SK-N-MC (cell line): ENCODE data around the gene SLC26A11.
"Not testable (repeated sequence)": the region's sequence is repeated elsewhere in the genome, so short reads cannot be mapped to it uniquely, and the experiment has no call there.

Experiments used
- DNase-seq: peaks from one replicate; pipeline ENCODE4 v3.0.0-alpha.2; 2011; ENCODE audit warnings: low read depth, low spot score
- H3K27ac ChIP-seq: fragments of 200-600 bp; sonication (generic); 2 replicates; pipeline ENCODE4 v1.5.1; 2016; ENCODE audit warnings: mixed run types
- H3K36me3 ChIP-seq: fragments of 200-600 bp; sonication (generic); 2 replicates; pipeline ENCODE4 v1.6.1; 2017; ENCODE audit warnings: antibody characterized with exemption, low read length, mixed read lengths; ENCODE audit not compliant: insufficient read depth
- H3K4me3 ChIP-seq: fragments of 200-600 bp; sonication (generic); 2 replicates; pipeline ENCODE4 v1.5.1; 2016
- H3K9ac ChIP-seq: fragments of 200-600 bp; sonication (generic); 2 replicates; pipeline ENCODE4 v1.8.0; 2017; ENCODE audit warnings: mixed run types, mixed read lengths; ENCODE audit not compliant: insufficient read length
- H3K9me3 ChIP-seq: fragments of 200-600 bp; sonication (generic); 2 replicates; pipeline ENCODE4 v1.6.1; 2017; ENCODE audit warnings: low read depth, mild to moderate bottlenecking, antibody characterized with exemption, low read length, moderate library complexity, mixed read lengths
- EZH2 ChIP-seq: fragments of 200-600 bp; sonication (generic); IDR thresholded peaks from one replicate; pipeline ENCODE4 v1.6.1; 2017; ENCODE audit warnings: antibody characterized with exemption
- FOXP2 ChIP-seq: optimal IDR thresholded peaks from 2 replicates; pipeline ENCODE3; 2011; ENCODE audit warnings: mild to moderate bottlenecking, moderate library complexity; ENCODE audit not compliant: insufficient read depth; ENCODE audit errors: extremely low read length, control extremely low read depth
- POLR2AphosphoS5 ChIP-seq: IDR thresholded peaks from 2 replicates; pipeline ENCODE4 v1.6.1; 2012; ENCODE audit warnings: mild to moderate bottlenecking, low read depth, low read length, borderline replicate concordance

Gene SLC26A11

GRCh38 chr17:80191865-80192661, 28.2 kb upstream of the SLC26A11 start:
- no peak for DNase-seq
- no peak overlapping the region for H3K4me3 ChIP-seq
- no peak overlapping the region for H3K27ac ChIP-seq
- TF ChIP-seq EZH2 (no peak), POLR2AphosphoS5 (no peak), FOXP2 (no peak)
- no peaks in the 10 kb centered on the region for H3K9me3 ChIP-seq
- no peaks in the 10 kb centered on the region for H3K36me3 ChIP-seq
- no peak overlapping the region for H3K9ac ChIP-seq

GRCh38 chr17:80195141-80195540, 25.1 kb upstream of the SLC26A11 start:
- DNase-seq = no peak
- TF ChIP-seq FOXP2 = no peak
- Histone ChIP-seq H3K36me3 (no peaks in the 10 kb centered on the region), H3K9me3 (no peaks in the 10 kb centered on the region), H3K9ac (no peak overlapping the region), H3K27ac (no peak overlapping the region), H3K4me3 (no peak overlapping the region)

- Histone ChIP-seq H3K9me3 (no peaks in the 10 kb centered on the region), H3K27ac (no peak overlapping the region), H3K9ac (no peak overlapping the region), H3K36me3 (no peaks in the 10 kb centered on the region), H3K4me3 (no peak overlapping the region)
- DNase-seq = no peak
- no peak for TF ChIP-seq FOXP2
- TF ChIP-seq POLR2AphosphoS5 = no peak
- no peak for TF ChIP-seq EZH2
These were observed 24.3 kb upstream of the SLC26A11 start for GRCh38 chr17:80195671-80196529.

GRCh38 chr17:80196652-80197051, 23.6 kb upstream of the SLC26A11 start:
- H3K9ac ChIP-seq = no peak overlapping the region
- TF ChIP-seq FOXP2 (no peak), EZH2 (no peak), POLR2AphosphoS5 (no peak)
- H3K27ac ChIP-seq = no peak overlapping the region
- DNase-seq = no peak
- no peaks in the 10 kb centered on the region for H3K36me3 ChIP-seq
- no peak overlapping the region for H3K4me3 ChIP-seq
- H3K9me3 ChIP-seq = no peaks in the 10 kb centered on the region

- Histone ChIP-seq H3K4me3 (no peak overlapping the region), H3K27ac (no peak overlapping the region), H3K9me3 (no peaks in the 10 kb centered on the region), H3K9ac (no peak overlapping the region), H3K36me3 (no peaks in the 10 kb centered on the region)
- DNase-seq = no peak
- no peak for TF ChIP-seq FOXP2
- no peak for TF ChIP-seq POLR2AphosphoS5
- no peak for TF ChIP-seq EZH2
These were observed 22.0 kb upstream of the SLC26A11 start for GRCh38 chr17:80198144-80198661.

- not testable (repeated sequence) for H3K4me3 ChIP-seq, H3K36me3 ChIP-seq, H3K9me3 ChIP-seq, H3K9ac ChIP-seq, DNase-seq, H3K27ac ChIP-seq
These were observed 20.9 kb upstream of the SLC26A11 start for GRCh38 chr17:80199295-80199694.

- H3K9me3 ChIP-seq = no peaks in the 10 kb centered on the region
- H3K9ac ChIP-seq = no peak overlapping the region
- H3K36me3 ChIP-seq = no peaks in the 10 kb centered on the region
- TF ChIP-seq FOXP2 (no peak), POLR2AphosphoS5 (no peak), EZH2 (no peak)
- no peak for DNase-seq
- H3K4me3 ChIP-seq = no peak overlapping the region
- H3K27ac ChIP-seq = no peak overlapping the region
These were observed 18.8 kb upstream of the SLC26A11 start for GRCh38 chr17:80201446-80201845.

GRCh38 chr17:80202197-80202596, 18.0 kb upstream of the SLC26A11 start:
- Histone ChIP-seq H3K36me3 (no peaks in the 10 kb centered on the region), H3K9ac (no peak overlapping the region), H3K4me3 (no peak overlapping the region), H3K27ac (no peak overlapping the region), H3K9me3 (no peaks in the 10 kb centered on the region)
- TF ChIP-seq FOXP2 (no peak), POLR2AphosphoS5 (no peak), EZH2 (no peak)
- no peak for DNase-seq

- H3K9ac ChIP-seq = no peak overlapping the region
- H3K36me3 ChIP-seq = no peaks in the 10 kb centered on the region
- no peaks in the 10 kb centered on the region for H3K9me3 ChIP-seq
- no peak for DNase-seq
- no peak for TF ChIP-seq EZH2
- no peak for TF ChIP-seq POLR2AphosphoS5
- TF ChIP-seq FOXP2 = no peak
- no peak overlapping the region for H3K4me3 ChIP-seq
- no peak overlapping the region for H3K27ac ChIP-seq
These were observed 16.7 kb upstream of the SLC26A11 start for GRCh38 chr17:80203471-80203963.
